Urothelium cell line (cell line): Measurements from ENCODE around the gene RAF1.
A peak's percentile ranks its signal among the peaks of the same experiment; 100 is the strongest.
"Not testable (repeated sequence)": the region's sequence is repeated elsewhere in the genome, so short reads cannot be mapped to it uniquely, and the experiment has no call there.

Source experiments
- DNase-seq: peaks from one replicate; pipeline ENCODE4 v3.0.0; 2011; ENCODE audit warnings: low spot score, mixed read lengths
- FAIRE-seq: peaks from 2 replicates; lab custom pipeline; 2011; peaks lifted over from hg19 to GRCh38; lab: Jason Lieb, UNC

The RAF1 gene

GRCh38 chr3:12663936-12664908 is at the start of gene RAF1:
Gene RAF1 (minus strand): TSS chr3:12664117. CDS start chr3:12618721, 45,396 bp downstream.
- DNase-seq (peak; percentile 98), FAIRE-seq (no peak)

- no peak for FAIRE-seq
- DNase-seq: no peak
Measured at GRCh38 chr3:12710062-12710461, 46.1 kb upstream of the RAF1 start.

GRCh38 chr3:12709334-12709733 is 45.4 kb upstream of the RAF1 start:
- DNase-seq: no peak
- no peak for FAIRE-seq

DNA sequence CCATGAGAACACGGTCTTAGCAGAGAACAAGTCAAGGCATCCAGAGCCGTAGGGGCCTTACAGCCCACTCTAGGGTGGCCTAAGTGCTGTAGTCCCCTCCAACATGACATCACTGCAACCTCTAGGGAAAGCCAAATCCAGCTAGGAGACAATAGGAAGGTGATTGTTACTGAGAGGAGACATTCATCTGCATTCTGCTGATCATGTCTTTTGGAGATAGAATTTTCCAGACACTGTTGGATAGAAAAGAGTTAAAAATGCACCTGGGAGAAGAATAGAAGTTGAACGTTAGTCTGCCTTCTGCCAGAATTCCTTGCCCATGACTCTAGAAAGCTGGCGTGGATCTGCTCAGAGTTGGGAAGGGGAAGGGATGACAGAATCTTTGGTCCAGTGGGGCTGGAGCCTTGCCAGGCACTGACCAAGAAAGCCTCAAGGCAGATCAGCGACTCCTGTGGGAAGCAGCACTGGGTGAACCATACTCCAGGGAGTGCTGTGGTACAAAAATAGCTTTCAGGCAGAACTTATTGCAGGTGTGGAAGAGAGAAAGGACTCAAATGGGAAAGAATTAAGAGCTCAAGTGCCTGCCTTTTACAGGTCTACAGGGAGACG is 44.8 kb upstream of the RAF1 start:
- FAIRE-seq (no peak), DNase-seq (peak; percentile 66)

GRCh38 chr3:12707449-12707848 is 43.5 kb upstream of the RAF1 start:
- DNase-seq (no peak), FAIRE-seq (no peak)

DNA sequence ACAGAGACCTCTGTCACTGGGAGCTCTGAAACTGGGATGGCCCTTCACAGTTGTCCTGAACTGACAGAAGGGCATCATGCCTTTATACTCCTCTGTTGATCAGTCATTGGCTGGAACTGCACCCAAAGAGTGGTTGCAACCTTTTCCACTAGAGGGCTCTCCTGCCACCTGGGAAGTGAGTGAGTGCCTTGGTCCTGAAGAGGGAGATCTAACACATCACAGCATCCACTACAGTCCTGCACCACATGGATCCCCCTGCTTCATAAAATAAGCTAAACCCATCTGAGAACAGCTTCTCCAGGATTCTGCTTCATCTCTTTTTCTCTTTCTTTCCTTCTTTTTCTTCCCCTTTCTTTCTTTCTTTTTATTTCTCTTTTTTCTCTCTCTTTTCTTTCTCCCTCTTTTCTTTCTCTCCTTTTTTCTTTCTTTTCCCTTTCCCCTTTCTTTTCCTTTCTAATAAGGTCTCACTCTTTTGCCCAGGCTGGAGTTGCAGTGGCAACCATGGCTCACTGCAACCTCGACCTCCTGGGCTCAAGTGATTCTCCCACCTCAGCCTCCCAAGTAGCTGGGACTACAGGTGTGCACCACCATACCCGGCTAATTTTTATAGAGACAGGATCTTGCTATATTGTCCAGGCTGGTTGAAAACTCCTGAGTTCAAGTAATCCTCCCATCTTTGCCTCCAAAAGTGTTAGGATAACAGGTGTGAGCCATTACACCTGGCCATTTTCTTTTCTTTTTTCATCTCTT is 42.8 kb upstream of the RAF1 start:
- peak; percentile 70 for DNase-seq
- FAIRE-seq: no peak

DNA sequence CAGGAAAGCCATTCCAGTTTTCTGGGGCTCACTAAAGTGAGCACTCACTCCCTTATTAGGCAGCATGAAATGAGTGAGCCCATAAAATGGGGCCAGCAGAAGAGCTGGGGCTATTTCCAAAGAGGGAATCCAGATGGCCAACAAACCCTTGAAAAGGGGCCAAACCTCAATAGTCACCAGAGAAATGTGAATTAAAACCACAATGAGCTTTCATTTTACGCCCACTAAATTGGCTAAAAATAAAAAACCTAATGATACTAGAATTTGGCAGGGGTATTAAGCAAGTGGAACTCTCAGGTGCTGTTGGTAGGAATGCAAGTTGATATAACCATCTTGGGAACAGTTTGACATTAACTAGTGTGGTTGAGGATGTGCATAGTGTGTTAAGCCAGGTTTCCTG is 42.1 kb upstream of the RAF1 start:
- FAIRE-seq (no peak), DNase-seq (no peak)

- FAIRE-seq: no peak
Measured at GRCh38 chr3:12705374-12705926, 41.5 kb upstream of the RAF1 start.

GRCh38 chr3:12702501-12702900 is 38.6 kb upstream of the RAF1 start:
- FAIRE-seq (no peak), DNase-seq (no peak)

More at GRCh38 chr3:12705374-12705926, 41.5 kb upstream of the RAF1 start:
- DNase-seq: no peak

GRCh38 chr3:12701601-12702000 is 37.7 kb upstream of the RAF1 start:
- not testable (repeated sequence) for DNase-seq, FAIRE-seq

- FAIRE-seq: no peak
- DNase-seq: no peak
Measured at GRCh38 chr3:12700800-12701199, 36.9 kb upstream of the RAF1 start.

GRCh38 chr3:12695916-12696315 is 32.0 kb upstream of the RAF1 start:
- FAIRE-seq: no peak
- no peak for DNase-seq

GRCh38 chr3:12695112-12695511 is 31.2 kb upstream of the RAF1 start:
- DNase-seq (no peak), FAIRE-seq (no peak)

DNA sequence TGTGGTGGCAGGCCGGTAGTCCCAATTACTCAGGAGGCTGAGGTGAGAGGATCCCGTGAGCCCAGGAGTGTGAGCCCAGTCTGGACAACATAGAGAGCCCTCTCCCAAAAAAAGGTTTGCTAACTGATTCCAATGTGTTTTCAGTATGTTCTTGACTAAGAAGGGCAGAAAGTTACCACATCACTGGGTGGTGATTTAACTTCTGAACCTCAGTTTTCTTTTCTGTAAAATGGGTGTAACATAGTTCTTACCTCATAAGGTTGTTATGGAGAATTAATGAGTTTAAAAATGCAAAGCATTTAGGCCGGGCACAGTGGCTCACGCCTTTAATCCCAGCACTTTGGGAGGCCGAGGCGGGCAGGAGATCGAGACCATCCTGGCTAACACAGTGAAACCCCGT is 28.5 kb upstream of the RAF1 start:
- DNase-seq: no peak
- no peak for FAIRE-seq

DNA sequence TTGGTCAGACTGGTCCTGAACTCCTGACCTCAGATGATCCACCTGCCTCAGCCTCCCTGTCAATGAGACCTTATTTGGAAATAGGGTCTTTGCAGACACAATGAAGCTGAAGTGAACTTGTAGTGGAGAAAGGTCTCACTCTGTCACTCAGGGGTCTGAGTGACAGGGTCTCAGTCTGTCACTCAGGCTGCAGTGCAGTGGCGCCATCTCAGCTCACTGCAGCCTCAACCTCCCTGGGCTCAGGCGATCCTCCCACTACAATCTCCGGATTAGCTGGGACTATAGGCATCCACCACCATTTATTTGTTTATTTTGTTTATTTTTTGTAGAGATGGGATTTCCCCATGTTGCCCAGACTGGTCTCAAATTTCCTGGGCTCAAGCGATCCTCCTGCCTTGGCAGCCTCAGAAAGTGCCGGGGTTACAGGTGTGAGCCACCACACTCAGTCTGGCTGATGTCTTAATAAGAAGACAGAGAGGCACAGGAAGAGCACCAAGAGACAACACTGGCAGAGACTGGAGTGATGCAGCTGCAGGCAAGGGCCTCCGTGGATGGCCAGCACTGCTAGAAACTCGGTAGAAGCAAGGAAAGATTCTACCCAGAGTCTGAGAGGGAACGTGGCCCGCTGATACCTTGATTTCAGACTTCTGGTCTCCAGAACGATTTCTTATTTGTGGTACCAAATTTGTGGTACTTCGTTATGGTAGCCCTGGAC is 26.2 kb upstream of the RAF1 start:
- DNase-seq: no peak
- FAIRE-seq: no peak

DNA sequence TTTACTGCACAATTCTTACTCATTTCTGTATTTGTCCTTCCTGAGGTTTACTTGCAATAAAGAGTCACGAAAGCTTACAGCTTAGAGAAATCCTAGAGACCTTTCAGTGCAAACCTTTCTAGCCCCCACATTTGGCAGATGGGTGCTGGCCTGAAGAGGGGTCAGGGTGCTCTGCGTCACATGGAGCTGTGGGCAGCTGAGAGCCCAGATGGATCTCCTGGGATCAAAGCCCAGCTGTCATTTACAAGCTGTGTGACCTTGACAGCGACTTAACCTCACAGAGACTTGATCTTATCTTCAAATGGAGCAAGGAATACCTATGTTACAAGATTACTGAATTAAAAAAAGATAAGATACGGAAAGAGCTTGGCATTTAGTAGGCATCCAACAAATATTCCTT is 24.0 kb upstream of the RAF1 start:
- FAIRE-seq (no peak), DNase-seq (no peak)

- DNase-seq (no peak), FAIRE-seq (no peak)
Measured at GRCh38 chr3:12686096-12686495, 22.2 kb upstream of the RAF1 start.

- DNase-seq: no peak
- no peak for FAIRE-seq
Measured at GRCh38 chr3:12681943-12682390, 18.1 kb upstream of the RAF1 start.

GRCh38 chr3:12681089-12681942 is 17.4 kb upstream of the RAF1 start:
- FAIRE-seq (no peak), DNase-seq (no peak)
